HAP-1 (cell line): ENCODE measurements around the gene RPS25.
"Not testable (repeated sequence)": the region's sequence is repeated elsewhere in the genome, so short reads cannot be mapped to it uniquely, and the experiment has no call there.

ENCODE experiments used
- DNase-seq, 2 experiments: peaks; one replicate each; pipeline ENCODE4 v3.0.0-alpha.2; 2016 to 2020; ENCODE audit warnings: low spot score in 2 of 2
- H3K27me3 ChIP-seq: fragments of 250-450 bp; sonication (Bioruptor Pico); 2 replicates; pipeline ENCODE4 v1.5.1; 2020; ENCODE audit warnings: low read depth, mild to moderate bottlenecking, moderate library complexity
- H3K36me3 ChIP-seq: fragments of 250-450 bp; sonication (Bioruptor Pico); replicated peaks from 2 replicates; pipeline ENCODE4 v1.5.1; 2020; ENCODE audit warnings: mild to moderate bottlenecking
- H3K4me1 ChIP-seq: fragments of 250-450 bp; sonication (Bioruptor Pico); 2 replicates; pipeline ENCODE4 v1.5.1; 2020; ENCODE audit warnings: mild to moderate bottlenecking
- H3K4me3 ChIP-seq: fragments of 250-450 bp; sonication (Bioruptor Pico); 2 replicates; pipeline ENCODE4 v1.5.1; 2020; ENCODE audit warnings: mild to moderate bottlenecking, moderate library complexity
- H3K9me3 ChIP-seq: fragments of 250-450 bp; sonication (Bioruptor Pico); 2 replicates; pipeline ENCODE4 v1.5.1; 2020; ENCODE audit warnings: mild to moderate bottlenecking, moderate library complexity
- in situ Hi-C: fragments of 300-500 bp; cut with MboI; formaldehyde crosslinking; loops from 3 replicates; pipeline ENCODE4 v1.14.3; 2020; ENCODE audit warnings: low sequenced_read_pairs, inconsistent platforms, mixed read lengths

Gene RPS25

DNA sequence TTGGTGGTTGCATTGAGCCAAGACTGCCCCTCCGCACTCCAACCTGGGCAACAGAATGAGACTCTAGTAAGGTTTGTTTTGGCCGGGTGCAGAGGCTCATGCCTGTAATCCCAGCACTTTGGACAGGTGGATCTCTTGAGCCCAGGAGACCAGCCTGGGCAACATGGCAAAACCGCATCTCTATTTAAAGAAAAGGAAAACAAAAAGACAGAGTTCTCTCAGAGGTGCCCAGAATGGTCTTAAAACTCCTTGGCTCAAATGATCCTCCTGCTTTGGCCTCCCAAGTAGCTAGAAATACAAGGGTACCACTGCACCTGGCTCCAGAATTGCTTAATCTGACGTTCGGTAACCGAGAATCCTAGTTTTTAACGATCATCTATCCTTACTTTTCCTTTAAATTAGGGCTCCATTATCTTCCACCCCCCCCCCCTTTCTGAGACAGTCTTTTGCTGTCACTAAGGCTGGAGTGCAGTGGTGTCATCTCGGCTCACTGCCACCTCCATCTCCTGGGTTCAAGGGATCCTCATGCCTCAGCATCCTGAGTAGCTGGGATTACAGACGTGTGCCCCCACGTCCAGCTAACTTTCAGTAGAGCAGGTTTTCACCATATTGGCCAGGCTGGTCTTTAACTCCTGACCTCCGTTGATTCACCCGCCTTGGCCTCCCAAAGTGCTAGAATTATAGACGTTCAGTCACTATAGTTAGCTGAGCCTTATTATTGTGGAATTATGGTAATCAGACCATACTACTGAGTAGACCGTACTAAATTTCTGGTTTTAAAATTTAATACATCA, 1.7 kb downstream of the RPS25 start:
- H3K4me1 ChIP-seq: peaks cover 17% of the 10 kb centered on the region
- peak overlapping the region; percentile 97 for H3K4me3 ChIP-seq
- no peak for DNase-seq
- peaks cover 67% of the 10 kb centered on the region for H3K36me3 ChIP-seq
- H3K27me3 ChIP-seq: no peaks in the 10 kb centered on the region
- no peaks in the 10 kb centered on the region for H3K9me3 ChIP-seq
- in situ Hi-C loops: no loop called here

DNA sequence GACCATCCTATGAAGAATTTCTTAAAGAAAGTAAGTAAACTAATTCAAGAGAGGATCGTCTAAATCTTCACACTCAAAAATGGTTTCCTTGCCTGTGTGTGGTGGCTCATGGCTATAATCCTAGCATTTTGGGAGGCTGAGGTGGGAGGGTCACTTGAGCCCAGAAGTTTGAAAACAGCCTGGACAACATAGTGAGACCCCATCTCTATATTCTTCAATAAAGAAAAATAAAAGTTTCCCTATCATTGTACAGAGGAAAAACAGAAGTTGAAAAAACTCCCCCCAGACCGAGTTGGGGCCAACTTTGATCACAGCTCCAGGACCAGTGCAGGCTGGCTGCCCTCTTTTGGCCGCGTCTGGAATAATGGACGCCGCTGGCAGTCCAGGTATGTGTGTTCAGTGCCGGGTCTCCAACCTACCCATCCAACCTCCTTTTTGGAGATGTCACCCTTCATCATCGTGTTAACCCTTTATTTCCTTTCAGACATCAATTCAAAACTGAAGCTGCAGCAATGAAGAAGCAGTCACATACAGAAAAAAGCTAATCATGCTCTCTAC, 3.0 kb downstream of the RPS25 start:
- peaks cover 16% of the 10 kb centered on the region for H3K4me1 ChIP-seq
- H3K9me3 ChIP-seq: no peaks in the 10 kb centered on the region
- in situ Hi-C loops: no loop called here
- no peaks in the 10 kb centered on the region for H3K27me3 ChIP-seq
- peaks cover 68% of the 10 kb centered on the region for H3K36me3 ChIP-seq
- H3K4me3 ChIP-seq: no peak overlapping the region
- peak in 1 of 2 experiments; percentile 38 for DNase-seq

DNA sequence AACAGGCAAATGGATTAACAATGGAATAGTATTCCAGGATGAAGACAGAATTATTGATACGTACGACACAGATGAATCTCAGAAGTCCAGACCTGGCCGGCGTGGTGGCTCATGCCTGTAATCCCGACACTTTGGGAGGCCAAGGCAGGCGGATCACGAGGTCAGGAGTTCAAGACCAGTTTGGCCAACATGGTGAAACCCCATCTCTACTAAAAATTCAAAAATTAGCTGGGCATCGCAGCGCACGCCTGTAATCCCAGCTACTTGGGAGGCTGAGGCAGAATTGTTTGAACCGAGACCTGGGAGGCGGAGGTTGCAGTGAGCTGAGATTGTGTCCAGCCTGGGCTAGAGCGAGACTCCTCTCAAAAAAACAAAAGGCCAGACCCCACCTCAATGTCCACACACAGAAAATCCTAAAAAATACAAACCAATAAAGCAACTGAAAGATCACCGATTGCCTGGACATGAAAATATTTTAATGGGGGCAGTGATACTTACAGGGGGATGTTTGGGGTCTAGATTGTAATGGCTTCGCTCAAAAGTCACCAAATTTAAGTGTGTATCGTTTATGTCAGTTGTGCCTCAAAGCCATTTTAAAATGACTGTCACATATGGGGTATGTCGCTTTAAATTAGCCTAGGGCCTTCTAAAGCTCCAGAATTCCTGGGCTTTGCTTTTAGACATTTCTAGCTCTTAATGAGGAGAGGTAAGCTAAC, 3.8 kb downstream of the RPS25 start:
- Histone ChIP-seq H3K9me3 (no peaks in the 10 kb centered on the region), H3K27me3 (no peaks in the 10 kb centered on the region), H3K4me1 (peaks cover 13% of the 10 kb centered on the region), H3K4me3 (no peak overlapping the region), H3K36me3 (peaks cover 67% of the 10 kb centered on the region)
- DNase-seq: no peak
- in situ Hi-C loops: no loop called here

DNA sequence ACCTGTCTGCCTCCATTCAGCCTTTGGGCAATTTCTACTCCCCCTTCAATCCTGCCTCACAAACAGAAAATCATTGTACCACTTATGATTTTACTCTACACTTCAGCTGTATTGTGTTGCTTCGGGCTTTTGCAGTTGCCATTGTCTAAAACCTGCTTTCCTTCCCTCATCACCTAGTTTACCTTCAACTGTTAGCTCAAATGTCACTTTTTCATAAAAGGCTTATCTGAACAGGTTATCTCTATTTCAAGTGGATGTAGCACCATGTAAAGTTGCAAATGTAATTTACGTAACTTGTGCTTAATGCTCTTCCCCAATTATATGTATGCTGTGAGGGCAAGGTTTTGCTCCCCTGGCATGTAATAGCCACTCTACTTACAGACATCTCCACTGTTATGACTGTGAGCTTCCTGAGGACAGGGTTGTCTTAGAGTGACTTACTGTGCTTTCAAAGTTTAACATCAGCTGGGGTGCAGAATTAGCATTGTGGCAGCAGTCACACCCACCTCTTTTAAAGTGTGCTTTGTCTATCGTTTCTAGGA, 5.4 kb downstream of the RPS25 start:
- Histone ChIP-seq H3K36me3 (peaks cover 77% of the 10 kb centered on the region), H3K4me3 (no peak overlapping the region)

DNA sequence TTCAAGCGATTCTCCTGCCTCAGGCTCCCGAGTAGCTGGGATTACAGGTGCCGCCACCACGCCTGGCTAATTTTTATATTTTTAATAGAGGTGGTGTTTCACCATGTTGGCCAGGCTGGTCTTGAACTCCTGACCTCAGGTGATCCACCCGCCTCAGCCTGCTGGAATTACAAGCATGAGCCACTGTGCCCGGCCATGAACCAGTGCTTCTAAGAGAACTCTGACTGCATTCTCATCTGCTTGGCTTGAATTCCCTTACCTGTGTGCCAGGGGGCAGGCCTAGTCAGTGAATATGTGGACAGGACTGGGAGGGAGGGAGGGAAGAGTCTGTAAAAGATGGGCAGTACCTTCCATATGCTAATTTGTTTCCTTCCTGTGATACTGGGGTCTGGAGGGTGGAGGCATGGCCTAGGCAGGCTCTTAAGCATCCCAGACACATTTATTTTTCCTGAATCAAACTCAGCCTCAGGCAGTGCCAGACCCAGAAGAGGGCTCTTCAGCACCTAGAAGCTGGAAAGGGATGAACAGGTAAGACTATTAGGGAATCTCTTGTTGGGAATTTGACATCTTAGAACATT, 6.6 kb downstream of the RPS25 start:
- peaks cover 6% of the 10 kb centered on the region for H3K4me1 ChIP-seq

More for the DNA sequence above, 5.4 kb downstream of the RPS25 start:
- Histone ChIP-seq H3K4me1 (peaks cover 13% of the 10 kb centered on the region), H3K27me3 (no peaks in the 10 kb centered on the region), H3K9me3 (no peaks in the 10 kb centered on the region)
- in situ Hi-C loops: no loop called here
- no peak for DNase-seq

DNA sequence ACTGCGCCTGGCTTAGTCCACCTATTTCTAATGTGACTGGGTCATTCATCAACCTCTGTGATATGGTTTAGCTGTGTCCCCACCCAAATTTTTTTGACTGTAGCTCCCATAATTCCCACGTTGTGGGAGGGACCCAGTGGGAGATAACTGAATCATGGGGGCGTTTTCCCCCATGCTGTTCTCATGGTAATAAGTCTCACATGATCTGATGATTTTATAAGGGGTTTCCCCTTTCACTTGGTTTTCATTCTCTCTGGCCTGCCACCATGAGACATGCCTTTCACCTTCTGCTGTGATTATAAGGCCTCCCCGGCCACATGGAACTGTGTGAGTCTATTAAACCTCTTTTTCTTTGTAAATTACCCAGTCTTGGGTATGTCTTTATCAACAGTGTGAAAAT, 11.5 kb downstream of the RPS25 start:
- H3K36me3 ChIP-seq: peaks cover 59% of the 10 kb centered on the region

More for the DNA sequence above, 6.6 kb downstream of the RPS25 start:
- DNase-seq: no peak
- in situ Hi-C loops: no loop called here
- no peak overlapping the region for H3K4me3 ChIP-seq
- no peaks in the 10 kb centered on the region for H3K9me3 ChIP-seq
- H3K27me3 ChIP-seq: no peaks in the 10 kb centered on the region
- H3K36me3 ChIP-seq: peaks cover 77% of the 10 kb centered on the region

DNA sequence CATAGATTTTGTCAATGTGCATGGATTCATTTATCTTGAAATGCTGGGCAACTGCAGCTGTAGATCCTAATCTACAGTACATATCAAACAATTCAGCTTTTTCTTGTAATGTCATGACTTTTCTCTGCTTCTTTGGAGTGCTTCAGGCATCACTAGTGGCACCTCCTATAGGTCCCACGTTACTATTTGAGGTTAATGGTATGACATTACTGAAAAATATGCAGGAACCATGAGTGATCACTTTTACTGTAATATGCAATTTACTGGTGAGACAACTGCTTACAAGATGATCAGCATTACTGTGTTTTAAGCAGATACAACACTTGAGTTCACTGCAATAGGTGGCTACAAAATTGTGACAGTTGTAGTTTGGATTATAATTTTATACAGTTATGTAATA, 17.2 kb downstream of the RPS25 start:
- Histone ChIP-seq H3K4me3 (no peak overlapping the region), H3K27me3 (no peaks in the 10 kb centered on the region), H3K4me1 (peaks cover 19% of the 10 kb centered on the region), H3K36me3 (peaks cover 51% of the 10 kb centered on the region), H3K9me3 (no peaks in the 10 kb centered on the region)
- in situ Hi-C loops: no loop called here
- DNase-seq: no peak

More for the DNA sequence above, 11.5 kb downstream of the RPS25 start:
- no peak for DNase-seq
- Histone ChIP-seq H3K27me3 (no peaks in the 10 kb centered on the region), H3K4me3 (no peak overlapping the region), H3K9me3 (no peaks in the 10 kb centered on the region), H3K4me1 (no peaks in the 10 kb centered on the region)
- in situ Hi-C loops: no loop called here

DNA sequence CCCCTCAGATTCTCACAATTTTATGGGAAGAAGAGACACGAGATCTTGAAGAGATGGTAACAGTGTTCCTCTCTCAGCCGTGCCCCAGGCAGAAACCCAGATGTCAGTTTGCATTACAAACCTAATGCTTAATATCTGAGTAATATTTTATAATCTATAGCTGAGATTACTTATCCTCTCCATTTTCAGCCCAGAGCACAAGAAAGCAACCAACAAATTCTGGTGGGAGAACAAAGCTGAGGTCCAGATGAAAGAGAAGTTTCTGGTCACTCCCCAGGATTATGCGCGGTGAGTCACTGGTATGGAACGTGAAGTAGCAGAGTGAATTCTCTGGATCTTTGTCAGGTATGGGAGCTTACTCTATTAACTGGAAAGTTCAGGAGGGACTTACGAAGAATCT, 19.3 kb downstream of the RPS25 start:
- Histone ChIP-seq H3K4me3 (peak overlapping the region; percentile 89), H3K9me3 (no peaks in the 10 kb centered on the region), H3K27me3 (no peaks in the 10 kb centered on the region), H3K4me1 (peaks cover 19% of the 10 kb centered on the region), H3K36me3 (peaks cover 46% of the 10 kb centered on the region)
- peak; percentile 75 to 89 for DNase-seq
- in situ Hi-C loops: no loop called here

DNA sequence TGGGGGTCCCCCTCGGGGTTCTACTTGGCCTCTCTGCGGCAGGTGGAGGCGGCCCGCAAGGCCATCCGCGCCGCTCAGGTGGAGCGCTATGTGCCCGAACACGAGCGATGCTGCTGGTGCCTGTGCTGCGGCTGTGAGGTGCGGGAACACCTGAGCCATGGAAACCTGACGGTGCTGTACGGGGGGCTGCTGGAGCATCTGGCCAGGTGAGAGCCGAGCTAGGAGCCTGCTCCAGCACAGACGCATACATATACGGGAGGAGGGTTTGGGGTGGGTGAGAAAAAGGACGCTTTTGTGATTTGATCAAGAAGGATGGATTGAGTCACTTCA, 19.8 kb downstream of the RPS25 start:
- no peak for DNase-seq
- in situ Hi-C loops: no loop called here
- H3K27me3 ChIP-seq: no peaks in the 10 kb centered on the region
- H3K36me3 ChIP-seq: peaks cover 47% of the 10 kb centered on the region
- peaks cover 19% of the 10 kb centered on the region for H3K4me1 ChIP-seq
- H3K4me3 ChIP-seq: peak overlapping the region; percentile 89
- no peaks in the 10 kb centered on the region for H3K9me3 ChIP-seq

DNA sequence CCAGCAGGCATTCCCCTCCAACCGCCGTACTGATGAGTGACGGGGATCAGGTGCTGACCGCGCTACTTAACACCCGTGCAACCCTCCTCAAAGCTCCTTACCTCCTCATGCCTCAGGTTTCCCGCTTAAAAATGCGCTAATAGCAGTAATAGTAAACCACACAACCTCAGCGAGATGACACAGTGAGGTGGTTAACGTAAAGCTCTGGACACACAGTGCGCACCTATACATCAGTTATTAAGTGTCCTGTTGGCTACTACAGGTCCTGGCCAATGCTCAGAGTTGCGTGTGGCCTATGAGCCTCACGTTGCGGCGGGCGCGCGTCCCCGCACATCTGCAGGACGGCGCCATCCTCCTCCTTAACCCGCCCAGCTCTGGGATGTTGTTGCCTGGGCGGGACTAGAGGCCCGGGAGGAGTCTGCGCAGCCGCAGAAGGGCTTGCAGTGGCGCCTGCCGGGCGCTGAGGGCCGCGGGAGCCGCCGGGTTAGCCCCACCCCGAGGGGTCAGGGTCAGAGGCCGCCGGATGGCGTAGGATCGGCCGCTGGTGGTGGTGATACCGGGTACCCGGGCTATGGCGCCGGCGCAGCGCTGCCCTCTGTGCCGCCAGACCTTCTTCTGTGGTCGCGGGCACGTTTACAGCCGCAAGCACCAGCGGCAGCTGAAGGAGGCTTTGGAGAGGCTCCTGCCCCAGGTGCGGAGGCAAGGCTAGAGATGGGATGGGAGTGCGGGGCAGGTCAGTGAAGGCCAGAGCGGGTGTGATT, 20.3 kb downstream of the RPS25 start, which contains the start of gene CENATAC:
Gene CENATAC, plus strand, starts transcription at position 512 of the 761 bp plus-strand sequence. Its CDS starts 60 bp downstream, at position 572.
- in situ Hi-C loops: no loop called here
- H3K36me3 ChIP-seq: peaks cover 47% of the 10 kb centered on the region

DNA sequence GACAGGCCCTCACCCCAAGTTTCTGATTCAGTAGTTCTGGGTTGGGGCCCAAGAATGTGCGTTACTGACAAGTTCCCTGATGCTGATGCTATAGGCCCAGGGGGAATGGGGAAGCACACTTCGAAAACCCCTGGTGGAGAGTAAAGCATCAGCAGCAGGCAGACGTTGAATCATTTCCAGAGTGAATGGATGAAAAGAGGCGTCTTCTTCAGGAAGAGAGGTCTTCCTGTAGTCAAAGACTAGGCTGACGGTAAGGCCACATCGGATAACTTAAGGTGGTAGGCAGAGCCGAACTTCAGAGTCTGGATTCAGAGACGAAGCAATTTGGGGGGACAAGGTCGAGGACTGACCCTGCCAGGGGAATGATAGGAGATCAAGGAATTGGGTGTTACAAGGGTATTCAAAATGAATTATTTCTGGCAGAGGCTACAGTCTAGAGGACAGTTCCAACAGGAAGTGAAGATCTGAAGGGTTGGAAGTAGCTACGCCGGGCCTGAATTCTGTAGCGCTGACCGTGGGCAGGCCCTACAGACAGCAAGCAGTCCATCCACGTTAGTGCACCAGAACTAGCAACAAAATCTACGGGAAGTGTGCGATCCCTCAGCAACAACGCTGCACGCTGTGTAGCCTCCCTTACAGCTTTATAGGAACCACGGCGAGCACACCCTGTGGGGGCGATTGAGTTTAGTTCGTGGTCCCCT, 21.1 kb downstream of the RPS25 start:
- in situ Hi-C loops: no loop called here
- peak; percentile 32 to 43 for DNase-seq
- Histone ChIP-seq H3K9me3 (0 out of 2 replicates have a peak, but pooled peaks cover 3% of the 10 kb centered on the region), H3K27me3 (no peaks in the 10 kb centered on the region), H3K36me3 (peaks cover 40% of the 10 kb centered on the region), H3K4me1 (peaks cover 19% of the 10 kb centered on the region), H3K4me3 (peak overlapping the region; percentile 89)

More for the DNA sequence above, 20.3 kb downstream of the RPS25 start, which contains the start of gene CENATAC:
- peak; percentile 90 to 95 for DNase-seq
- peak within 1 kb of the TSS; percentile 89 for H3K4me3 ChIP-seq
- no peaks in the 10 kb centered on the region for H3K9me3 ChIP-seq
- no peaks in the 10 kb centered on the region for H3K27me3 ChIP-seq
- H3K4me1 ChIP-seq: peaks cover 19% of the 10 kb centered on the region

DNA sequence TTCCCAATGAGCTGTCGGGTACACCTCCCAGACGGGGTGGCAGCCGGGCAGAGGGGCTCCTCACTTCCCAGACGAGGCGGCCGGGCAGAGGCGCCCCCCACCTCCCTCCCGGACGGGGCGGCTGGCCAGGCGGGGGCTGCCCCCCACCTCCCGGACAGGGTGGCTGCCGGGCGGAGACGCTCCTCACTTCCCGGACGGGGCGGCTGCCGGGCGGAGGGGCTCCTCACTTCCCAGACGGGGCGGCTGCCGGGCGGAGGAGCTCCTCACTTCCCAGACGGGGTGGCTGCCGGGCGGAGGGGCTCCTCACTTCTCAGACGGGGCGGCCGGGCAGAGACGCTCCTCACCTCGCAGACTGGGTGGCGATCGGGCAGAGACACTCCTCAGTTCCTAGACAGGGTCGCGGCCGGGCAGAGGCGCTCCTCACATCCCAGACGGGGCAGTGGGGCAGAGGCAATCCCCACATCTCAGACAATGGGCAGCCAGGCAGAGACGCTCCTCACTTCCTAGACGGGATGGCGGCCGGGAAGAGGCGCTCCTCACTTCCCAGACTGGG, 26.6 kb downstream of the RPS25 start:
- DNase-seq, H3K27me3 ChIP-seq, H3K4me1 ChIP-seq, H3K9me3 ChIP-seq, H3K4me3 ChIP-seq, in situ Hi-C loops: not testable (repeated sequence)
- H3K36me3 ChIP-seq: peaks cover 11% of the 10 kb centered on the region; the same call in 1 of the 2 replicates
